ENCODE data around the gene HSPA1B. TPM values are rescaled to one million over a fixed set of nuclear protein-coding genes. Genes with fewer than 3 reads are reported as not detected.

Gene HSPA1B
- total RNA-seq, 1 experiment from 2014 or later, result 214 TPM

GRCh38 chr6:31795616-31796298 lies 31.8 kb upstream of the HSPA1B start, which contains the start of gene VARS1:
Gene VARS1, minus strand, starts transcription at chr6:31795752. Its CDS starts 535 bp downstream, at chr6:31795217.
- peaks cover 5 to 15% of the 10 kb centered on the region in 2 experiments; a peak in 3 of 4 replicates for H3K36me3 ChIP-seq (ENCODE audit: control insufficient read depth in 1 of 2, insufficient read depth in 2 of 2, low read length in 2 of 2)
- no peaks in the 10 kb centered on the region for H3K27me3 ChIP-seq (ENCODE audit: insufficient read depth, low read length)
- intact Hi-C loops (cut with micrococcal nuclease), result loop anchor here (1.0 kb wide), 1 partner anchor 32 kb away; the partner anchor contains the start of gene HSPA1B
- no peaks in the 10 kb centered on the region for H3K9me3 ChIP-seq (ENCODE audit: control insufficient read depth in 1 of 2, insufficient read depth in 1 of 2, low read depth in 1 of 2, low read length in 2 of 2)
- TF ChIP-seq ZNF274 (IDR thresholded peaks at IDR 0.05; ENCODE audit: low read depth, low read length), result no peak
- TF ChIP-seq CTCF (IDR thresholded peaks at IDR 0.05 in 2 of 3, conservative IDR thresholded peaks at IDR 0.05 in 1 of 3; ENCODE audit: borderline replicate concordance in 1 of 3, insufficient read depth in 1 of 3, low read depth in 2 of 3, low read length in 2 of 3), result peak; percentile 56 to 98 (median 82)
- TF ChIP-seq RAD21 (IDR thresholded peaks at IDR 0.05; ENCODE audit: low read depth), result peak; percentile 92
- TF ChIP-seq POLR2AphosphoS5 (IDR thresholded peaks at IDR 0.05; ENCODE audit: low read depth, low read length), result peak; percentile 63
- TF ChIP-seq, protein P1, sequence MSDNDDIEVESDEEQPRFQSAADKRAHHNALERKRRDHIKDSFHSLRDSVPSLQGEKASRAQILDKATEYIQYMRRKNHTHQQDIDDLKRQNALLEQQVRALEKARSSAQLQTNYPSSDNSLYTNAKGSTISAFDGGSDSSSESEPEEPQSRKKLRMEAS (IDR thresholded peaks at IDR 0.05), result peak; percentile 96
- TF ChIP-seq CBX3 (IDR thresholded peaks at IDR 0.05; ENCODE audit: low read depth), result 0 out of 2 replicates have a peak, but pooled peaks have one; percentile 29
- TF ChIP-seq REST (IDR thresholded peaks at IDR 0.05; ENCODE audit: low read depth), result no peak
- TF ChIP-seq, protein P2, sequence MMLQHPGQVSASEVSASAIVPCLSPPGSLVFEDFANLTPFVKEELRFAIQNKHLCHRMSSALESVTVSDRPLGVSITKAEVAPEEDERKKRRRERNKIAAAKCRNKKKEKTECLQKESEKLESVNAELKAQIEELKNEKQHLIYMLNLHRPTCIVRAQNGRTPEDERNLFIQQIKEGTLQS (IDR thresholded peaks at IDR 0.05), result no peak
- TF ChIP-seq CEBPB (IDR thresholded peaks at IDR 0.05; ENCODE audit: low read depth), result no peak
- TF ChIP-seq TCF7L2 (IDR thresholded peaks at IDR 0.05; ENCODE audit: borderline replicate concordance, extremely low read depth, insufficient read depth, insufficient read length), result no peak
- TF ChIP-seq EGR1 (IDR thresholded peaks at IDR 0.05; ENCODE audit: low read depth), result peak; percentile 59
- no peak for TF ChIP-seq JUND (IDR thresholded peaks at IDR 0.05)
- TF ChIP-seq YY1 (IDR thresholded peaks at IDR 0.05; ENCODE audit: extremely low read depth, insufficient replicate concordance, low read depth, low read length), result peak; percentile 49
- no peak for TF ChIP-seq ZBTB33 (IDR thresholded peaks at IDR 0.05; ENCODE audit: extremely low read depth, insufficient replicate concordance, low read length)
- peak; percentile 23; the same call in 1 of the 2 replicates for TF ChIP-seq ZFX (IDR thresholded peaks at IDR 0.05)
- peak; percentile 84 for TF ChIP-seq SIN3A (IDR thresholded peaks at IDR 0.05; ENCODE audit: low read depth)
- peak; percentile 47; the same call in 1 of the 2 replicates for TF ChIP-seq SP1 (IDR thresholded peaks at IDR 0.05; ENCODE audit: low read depth)
- ATAC-seq (peak; percentile 80), DNase-seq (ENCODE audit: low read depth, low spot score) (peak; percentile 82)
- peak within 1 kb of the TSS; percentile 97 for H3K9ac ChIP-seq (ENCODE audit: low read length)
- peak within 1 kb of the TSS; percentile 99 for H3K4me2 ChIP-seq (ENCODE audit: low read length)
- peak within 1 kb of the TSS; percentile 98 for H3K27ac ChIP-seq (ENCODE audit: low read depth, low read length)
- ChIA-PET CTCF (interaction anchor here (0.7 to 1.8 kb wide), 7 partner anchors 11 to 127 kb away, joined by 3 to 16 read pairs (median 3); partner anchors contain the start of genes HSPA1B, LSM2 and VWA7), POLR2A (interaction anchor here (0.6 to 2.4 kb wide), 8 partner anchors 10 to 93 kb away, joined by 4 to 19 read pairs (median 5); partner anchors contain the start of genes ABHD16A, HSPA1B, LSM2 and NEU1), RAD21 (ENCODE audit: low non-redundant PET in 1 of 2, low total read pairs in 2 of 2, uncharacterized antibody in 2 of 2, unreplicated experiment in 2 of 2) (interaction anchor here in 1 of 2 experiments (1.6 kb wide), 1 partner anchor 31 kb away, joined by 5 read pairs; the partner anchor contains the start of gene HSPA1B)
- peaks cover 24 to 45% of the 10 kb centered on the region in 2 experiments for H3K4me1 ChIP-seq (ENCODE audit: control insufficient read depth in 1 of 2, insufficient read depth in 2 of 2, low read length in 2 of 2)
- H3K9me2 ChIP-seq (ENCODE audit: insufficient read depth), result no peaks in the 10 kb centered on the region
- no TSS peak for BruUV-seq (replicated peaks)
- H2AFZ ChIP-seq (ENCODE audit: low read depth, low read length, poor library complexity, severe bottlenecking), result no peak within 1 kb of the TSS
- no peaks in the 10 kb centered on the region for H4K20me1 ChIP-seq (ENCODE audit: insufficient read depth)
- peak within 1 kb of the TSS; percentile 70 to 93 for H3K4me3 ChIP-seq (replicated peaks in 1 of 2; ENCODE audit: low read depth in 1 of 2, low read length in 2 of 2)
- H3K79me2 ChIP-seq (ENCODE audit: insufficient read depth, low read length), result peaks cover 46% of the 10 kb centered on the region
